Measurements from ENCODE around the gene ARF3.

ARF3 gene

DNA sequence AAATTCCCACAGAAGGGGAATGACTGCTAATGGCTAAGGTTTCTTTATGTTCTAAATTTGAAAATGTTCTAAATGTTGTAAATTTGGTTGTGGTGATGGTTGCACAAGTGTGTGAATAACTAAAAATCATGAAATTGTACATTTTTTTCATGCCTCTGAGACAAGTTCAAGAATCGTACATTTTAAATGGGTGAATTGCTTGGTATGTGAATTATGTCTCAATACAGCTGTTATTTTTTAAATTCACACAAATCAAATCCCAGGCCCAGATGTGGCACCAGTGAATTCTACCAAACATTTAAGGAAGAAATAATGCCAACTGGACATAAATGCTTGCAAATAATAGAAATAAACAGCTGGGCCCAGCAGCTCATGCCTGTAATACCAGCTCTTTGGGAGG lies 63.0 kb downstream of the ARF3 start:
- no peak for TF ChIP-seq POLR2AphosphoS5 (IDR thresholded peaks at IDR 0.05; ENCODE audit: low read depth, low read length)
- no peak for TF ChIP-seq POLR2A (IDR thresholded peaks at IDR 0.05; ENCODE audit: low read depth, low read length)
- TF ChIP-seq SPI1 (IDR thresholded peaks at IDR 0.05; ENCODE audit: low read depth, low read length) = no peak
- no peak for TF ChIP-seq TAF1 (IDR thresholded peaks at IDR 0.05; ENCODE audit: low read depth, low read length)
- TF ChIP-seq POU2F2 (IDR thresholded peaks at IDR 0.05; ENCODE audit: low read depth, low read length) = no peak
- no peak for TF ChIP-seq PAX5 (IDR thresholded peaks at IDR 0.05; ENCODE audit: insufficient read depth, low read length, severe bottlenecking)
- no peak for FAIRE-seq
- no peak for DNase-seq (ENCODE audit: insufficient read length, low spot score)

DNA sequence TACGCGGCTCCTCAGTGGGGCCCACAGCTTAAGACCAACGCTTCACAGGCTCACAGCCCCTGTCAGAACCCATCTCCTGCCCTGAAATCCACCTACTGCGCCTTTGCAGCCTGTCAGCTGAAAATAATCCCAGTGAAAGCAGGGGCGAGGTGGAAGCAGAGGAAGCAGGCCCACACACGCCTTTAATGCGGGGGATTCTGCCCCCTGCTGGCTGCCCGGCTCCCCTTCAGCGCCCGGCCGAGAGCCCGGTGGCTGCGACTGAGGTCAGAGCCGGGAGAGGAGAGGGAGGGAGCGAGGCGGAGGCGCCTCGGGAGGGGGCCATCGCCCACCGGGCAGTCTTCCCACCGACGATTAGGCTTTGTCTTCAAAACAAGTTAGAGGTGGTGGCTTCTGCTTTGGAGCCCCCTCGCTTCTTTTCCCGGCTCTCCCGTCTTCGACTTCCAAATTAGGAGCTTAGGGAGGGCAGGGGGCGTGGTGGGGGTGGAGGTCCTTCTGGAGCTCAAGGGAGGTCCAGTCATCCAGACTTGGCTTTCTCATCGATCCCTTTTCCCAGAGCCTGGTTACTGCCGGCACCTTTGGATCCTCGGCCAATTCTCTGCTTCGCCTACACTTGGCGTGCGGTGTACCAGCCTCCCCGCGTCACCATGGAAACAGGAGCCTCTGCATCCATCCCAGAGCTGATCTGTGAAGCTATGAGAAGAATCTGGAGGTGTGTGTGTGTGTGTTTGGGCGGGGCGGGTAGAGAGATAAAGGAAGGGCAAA lies 66.4 kb downstream of the ARF3 start:
- no peak for TF ChIP-seq TAF1 (IDR thresholded peaks at IDR 0.05; ENCODE audit: low read depth, low read length)
- no peak for TF ChIP-seq POLR2AphosphoS5 (IDR thresholded peaks at IDR 0.05; ENCODE audit: low read depth, low read length)
- TF ChIP-seq PAX5 (IDR thresholded peaks at IDR 0.05; ENCODE audit: insufficient read depth, low read length, severe bottlenecking) = no peak
- no peak for TF ChIP-seq POLR2A (IDR thresholded peaks at IDR 0.05; ENCODE audit: low read depth, low read length)
- no peak for TF ChIP-seq POU2F2 (IDR thresholded peaks at IDR 0.05; ENCODE audit: low read depth, low read length)
- TF ChIP-seq SPI1 (IDR thresholded peaks at IDR 0.05; ENCODE audit: low read depth, low read length) = no peak
- FAIRE-seq (peak; percentile 57), DNase-seq (ENCODE audit: insufficient read length, low spot score) (peak; percentile 53)

DNA sequence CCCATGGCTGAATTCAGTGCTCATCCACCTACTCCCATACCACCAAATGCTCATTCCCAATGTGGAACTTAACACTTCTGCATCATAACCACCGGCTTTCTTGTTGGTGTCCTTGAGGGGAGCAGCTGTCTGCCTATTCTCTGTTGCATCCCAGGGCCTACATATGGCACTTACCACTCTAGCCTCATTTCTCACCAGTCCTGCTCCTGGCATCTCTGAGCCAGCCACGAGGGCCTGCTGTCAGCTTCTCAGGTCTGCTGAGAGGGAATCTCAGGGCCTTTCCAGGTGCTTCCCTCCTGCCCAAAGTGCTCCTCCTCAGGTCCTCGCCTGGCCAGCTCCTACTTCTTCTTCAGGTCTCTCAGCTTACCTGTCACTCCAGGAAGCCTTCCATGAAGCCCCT lies 67.6 kb downstream of the ARF3 start:
- FAIRE-seq (no peak), DNase-seq (ENCODE audit: insufficient read length, low spot score) (no peak)
- no peak for TF ChIP-seq PAX5 (IDR thresholded peaks at IDR 0.05; ENCODE audit: insufficient read depth, low read length, severe bottlenecking)
- TF ChIP-seq POU2F2 (IDR thresholded peaks at IDR 0.05; ENCODE audit: low read depth, low read length) = no peak
- no peak for TF ChIP-seq POLR2AphosphoS5 (IDR thresholded peaks at IDR 0.05; ENCODE audit: low read depth, low read length)
- TF ChIP-seq TAF1 (IDR thresholded peaks at IDR 0.05; ENCODE audit: low read depth, low read length) = no peak
- TF ChIP-seq SPI1 (IDR thresholded peaks at IDR 0.05; ENCODE audit: low read depth, low read length) = no peak
- TF ChIP-seq POLR2A (IDR thresholded peaks at IDR 0.05; ENCODE audit: low read depth, low read length) = no peak
